ENCODE results near the gene BABAM1.
A peak's percentile ranks its signal among the peaks of the same experiment; 100 is the strongest.
"Not testable (repeated sequence)": the region's sequence is repeated elsewhere in the genome, so short reads cannot be mapped to it uniquely, and the experiment has no call there.

The BABAM1 gene

GRCh38 chr19:17294051-17294891 is 27.0 kb downstream of the BABAM1 start:
- no peak overlapping the region for H3K27ac ChIP-seq
- no peaks in the 10 kb centered on the region for H3K27me3 ChIP-seq (ENCODE audit: control insufficient read depth, insufficient read depth, low read length)
- no peak for TF ChIP-seq CTCF (IDR thresholded peaks at IDR 0.05)
- H3K9me3 ChIP-seq (ENCODE audit: control insufficient read depth, low read length) = no peaks in the 10 kb centered on the region
- H3K4me1 ChIP-seq = peaks cover 5% of the 10 kb centered on the region
- no peak overlapping the region for H3K4me2 ChIP-seq (ENCODE audit: low read length)
- no peak overlapping the region for H2AFZ ChIP-seq
- H3K4me3 ChIP-seq (ENCODE audit: low read depth, low read length) = no peak overlapping the region
- H3K79me2 ChIP-seq = peaks cover 3% of the 10 kb centered on the region
- no peaks in the 10 kb centered on the region for H3K36me3 ChIP-seq (ENCODE audit: control insufficient read depth, insufficient read depth, low read length)
- H3K9ac ChIP-seq = no peak overlapping the region

GRCh38 chr19:17295551-17295950 is 28.3 kb downstream of the BABAM1 start:
- H3K9ac ChIP-seq; H3K36me3 ChIP-seq (ENCODE audit: control insufficient read depth, insufficient read depth, low read length); H2AFZ ChIP-seq; H3K4me1 ChIP-seq; H3K27me3 ChIP-seq (ENCODE audit: control insufficient read depth, insufficient read depth, low read length); H3K4me3 ChIP-seq (ENCODE audit: low read depth, low read length); H3K79me2 ChIP-seq; H3K4me2 ChIP-seq (ENCODE audit: low read length); H3K9me3 ChIP-seq (ENCODE audit: control insufficient read depth, low read length): not testable (repeated sequence)
- H3K27ac ChIP-seq = peak overlapping the region; percentile 62

- no peaks in the 10 kb centered on the region for H3K27me3 ChIP-seq (ENCODE audit: control insufficient read depth, insufficient read depth, low read length)
- peak overlapping the region; percentile 9 for H3K4me2 ChIP-seq (ENCODE audit: low read length)
- H3K4me1 ChIP-seq = peaks cover 5% of the 10 kb centered on the region
- H3K9ac ChIP-seq = no peak overlapping the region
- H3K9me3 ChIP-seq (ENCODE audit: control insufficient read depth, low read length) = no peaks in the 10 kb centered on the region
- H3K4me3 ChIP-seq (ENCODE audit: low read depth, low read length) = peak overlapping the region; percentile 18
- peaks cover 3% of the 10 kb centered on the region for H3K79me2 ChIP-seq
- no peak overlapping the region for H2AFZ ChIP-seq
- no peaks in the 10 kb centered on the region for H3K36me3 ChIP-seq (ENCODE audit: control insufficient read depth, insufficient read depth, low read length)
- peak overlapping the region; percentile 62 for H3K27ac ChIP-seq
- peak; percentile 48 for TF ChIP-seq CTCF (IDR thresholded peaks at IDR 0.05)
These were observed 29.0 kb downstream of the BABAM1 start for GRCh38 chr19:17296273-17296672.

GRCh38 chr19:17296976-17297375 is 29.7 kb downstream of the BABAM1 start:
- Histone ChIP-seq H3K9ac (no peak overlapping the region), H3K79me2 (peaks cover 3% of the 10 kb centered on the region), H3K9me3 (ENCODE audit: control insufficient read depth, low read length) (no peaks in the 10 kb centered on the region), H3K27me3 (ENCODE audit: control insufficient read depth, insufficient read depth, low read length) (no peaks in the 10 kb centered on the region), H3K4me3 (ENCODE audit: low read depth, low read length) (no peak overlapping the region), H3K4me1 (peaks cover 5% of the 10 kb centered on the region), H3K36me3 (ENCODE audit: control insufficient read depth, insufficient read depth, low read length) (no peaks in the 10 kb centered on the region), H2AFZ (no peak overlapping the region), H3K4me2 (ENCODE audit: low read length) (no peak overlapping the region), H3K27ac (peak overlapping the region; percentile 62)
- no peak for TF ChIP-seq CTCF (IDR thresholded peaks at IDR 0.05)

GRCh38 chr19:17300992-17301619 is 33.9 kb downstream of the BABAM1 start:
- Histone ChIP-seq H3K9me3 (ENCODE audit: control insufficient read depth, low read length) (no peaks in the 10 kb centered on the region), H2AFZ (no peak overlapping the region), H3K4me3 (ENCODE audit: low read depth, low read length) (no peak overlapping the region), H3K79me2 (peaks cover 8% of the 10 kb centered on the region), H3K4me1 (peaks cover 20% of the 10 kb centered on the region), H3K27me3 (ENCODE audit: control insufficient read depth, insufficient read depth, low read length) (no peaks in the 10 kb centered on the region), H3K36me3 (ENCODE audit: control insufficient read depth, insufficient read depth, low read length) (no peaks in the 10 kb centered on the region), H3K27ac (no peak overlapping the region), H3K9ac (no peak overlapping the region), H3K4me2 (ENCODE audit: low read length) (no peak overlapping the region)
- no peak for TF ChIP-seq CTCF (IDR thresholded peaks at IDR 0.05)
